K562 (cell line): ENCODE results near the gene LTN1. TPM values are rescaled to one million over a fixed set of nuclear protein-coding genes. Genes with fewer than 3 reads are reported as not detected.

ENCODE experiments used
- ATAC-seq: fragments of 200-7000 bp; cut with Tn5 transposase; 3 replicates; pipeline ENCODE4 v1.9.1; 2020; ENCODE audit warnings: moderate library complexity
- BruUV-seq: library from RNA; stranded (reverse); fragments of 400-500 nt; replicated peaks from 2 replicates; lab custom pipeline; 2021; lab: Mats Ljungman, UMichigan
- CTCF ChIA-PET: fragments of 300-600 bp; formaldehyde crosslinking; extraction: SDS; loops from one replicate; lab custom pipeline; 2021; ENCODE audit warnings: low intra/inter-chr PET ratio; lab: Yijun Ruan, JAX
- POLR2A ChIA-PET: fragments of 300-600, 350-650 bp; sonication (Branson Sonifier 250); formaldehyde crosslinking; extraction: SDS; loops from one replicate; lab custom pipeline; 2021; ENCODE audit warnings: antibody characterized with exemption, inconsistent platforms; lab: Yijun Ruan, JAX
- DNase-seq, 4 experiments: peaks; one replicate each; pipeline versions ENCODE4 v3.0.0 to v3.0.0-alpha.2; 2011 to 2018; ENCODE audit warnings: low spot score in 3 of 4, mixed read lengths in 3 of 4; ENCODE audit errors: extremely low read depth in 1 of 4
- FAIRE-seq: peaks from 2 replicates; lab custom pipeline; 2011; peaks lifted over from hg19 to GRCh38; lab: Jason Lieb, UNC
- H2AFZ ChIP-seq: 2 replicates; pipeline ENCODE4 v1.6.0; 2011; ENCODE audit warnings: low read depth, low read length, control low read depth, inconsistent platforms
- H3K27ac ChIP-seq: fragments of 200-600 bp; 3 replicates; pipeline ENCODE4 v1.8.0; 2011; ENCODE audit warnings: low read depth, mild to moderate bottlenecking, control low read depth, inconsistent platforms, low read length, moderate library complexity, mixed read lengths; ENCODE audit errors: extremely low read depth
- H3K27me3 ChIP-seq, 2 experiments: fragments of 300-600 bp in 1 of 2; 2 replicates in 1 of 2; 3 replicates in 1 of 2; pipeline versions ENCODE4 v1.6.0 to v1.8.0; 2011; ENCODE audit warnings: inconsistent platforms in 2 of 2, low read length in 2 of 2, mild to moderate bottlenecking in 1 of 2, mixed read lengths in 1 of 2, moderate library complexity in 1 of 2; ENCODE audit not compliant: control insufficient read depth in 2 of 2, insufficient read depth in 2 of 2
- H3K36me3 ChIP-seq: fragments of 300-600 bp; 3 replicates; pipeline ENCODE4 v1.8.0; 2011; ENCODE audit warnings: mild to moderate bottlenecking, low read length, inconsistent platforms; ENCODE audit not compliant: control insufficient read depth, insufficient read depth
- H3K4me1 ChIP-seq, 2 experiments: fragments of 200-600 bp in 1 of 2; replicated peaks in 1 of 2; 2 replicates in 1 of 2; 3 replicates in 1 of 2; pipeline versions ENCODE4 v1.5.1 to v1.8.0; 2011; ENCODE audit warnings: inconsistent platforms in 2 of 2, low read length in 2 of 2, mild to moderate bottlenecking in 1 of 2, mixed read lengths in 1 of 2, moderate library complexity in 1 of 2; ENCODE audit not compliant: control insufficient read depth in 2 of 2, insufficient read depth in 2 of 2
- H3K4me2 ChIP-seq: 2 replicates; pipeline ENCODE4 v1.6.1; 2011; ENCODE audit warnings: low read length, control low read depth, inconsistent platforms, mixed read lengths; ENCODE audit not compliant: insufficient read depth
- H3K4me3 ChIP-seq: fragments of 200-600 bp; sonication (generic), shearing (Covaris generic); 2 replicates; pipeline ENCODE4 v1.5.1; 2016; ENCODE audit warnings: control low read depth, inconsistent platforms
- H3K79me2 ChIP-seq: fragments of 200-600 bp; 3 replicates; pipeline ENCODE4 v1.8.0; 2011; ENCODE audit warnings: low read length, inconsistent platforms; ENCODE audit not compliant: control insufficient read depth, insufficient read depth
- H3K9ac ChIP-seq, 2 experiments: 2 replicates each; pipeline versions ENCODE4 v1.6.0 to v1.6.1; 2011; ENCODE audit warnings: low read depth in 2 of 2, low read length in 2 of 2, control low read depth in 1 of 2, inconsistent platforms in 1 of 2, mild to moderate bottlenecking in 1 of 2, mixed read lengths in 1 of 2; ENCODE audit not compliant: insufficient read depth in 1 of 2
- H3K9me1 ChIP-seq: one replicate; pipeline ENCODE4 v1.6.0; 2011; ENCODE audit warnings: inconsistent platforms, mild to moderate bottlenecking, low read length, moderate library complexity; ENCODE audit not compliant: control insufficient read depth, insufficient read depth
- H3K9me3 ChIP-seq: replicated peaks from 2 replicates; pipeline ENCODE4 v1.5.1; 2011; ENCODE audit warnings: low read depth, low read length, inconsistent platforms; ENCODE audit not compliant: control insufficient read depth, insufficient read depth
- H4K20me1 ChIP-seq: replicated peaks from 2 replicates; pipeline ENCODE4 v1.6.1; 2011; ENCODE audit warnings: low read length, inconsistent platforms, mixed read lengths; ENCODE audit not compliant: control insufficient read depth, insufficient read depth
- ATF1 ChIP-seq, 2 experiments: fragments of 450-650 bp in 1 of 2; IDR thresholded peaks; 2 replicates each; pipeline ENCODE4 v1.6.1; 2016; ENCODE audit warnings: missing compliant biosample characterization in 1 of 2, missing genetic modification characterization in 1 of 2
- BRD9 ChIP-seq: fragments of 450-650 bp; IDR thresholded peaks from 2 replicates; pipeline ENCODE4 v1.6.1; 2018; ENCODE audit warnings: low read depth; ENCODE audit not compliant: partially characterized antibody
- CBX2 ChIP-seq: fragments of 200-600 bp; sonication (generic); IDR thresholded peaks from one replicate; pipeline ENCODE4 v1.6.1; 2012; ENCODE audit warnings: mild to moderate bottlenecking, low read length, inconsistent platforms; ENCODE audit not compliant: insufficient read depth, poor library complexity, severe bottlenecking
- CTCF ChIP-seq, 3 experiments: IDR thresholded peaks in 2 of 3; conservative IDR thresholded peaks in 1 of 3; 2 replicates each; pipeline ENCODE4 v1.5.1; 2011 to 2012; ENCODE audit warnings: low read length in 3 of 3, mild to moderate bottlenecking in 3 of 3, control low read depth in 2 of 3, improper control_type of control experiment in 1 of 3, inconsistent platforms in 1 of 3, low read depth in 1 of 3, mixed read lengths in 1 of 3, moderate library complexity in 1 of 3; ENCODE audit not compliant: insufficient read depth in 2 of 3
- HCFC1 ChIP-seq: IDR thresholded peaks from 2 replicates; pipeline ENCODE4 v1.6.1; 2012; ENCODE audit warnings: low read depth, low read length, improper control_type of control experiment
- KAT8 ChIP-seq: fragments of 450-650 bp; IDR thresholded peaks from 2 replicates; pipeline ENCODE4 v1.6.1; 2016; ENCODE audit warnings: low read depth, mild to moderate bottlenecking
- RAD21 ChIP-seq, 2 experiments: fragments of 250-450 bp in 1 of 2; fragments of 450-650 bp in 1 of 2; sonication (Bioruptor Pico) in 1 of 2; formaldehyde crosslinking in 1 of 2; IDR thresholded peaks in 1 of 2; conservative IDR thresholded peaks in 1 of 2; 2 replicates each; pipeline versions ENCODE4 v1.4.0 to v1.8.0; 2020 to 2022; ENCODE audit warnings: mild to moderate bottlenecking in 2 of 2, moderate library complexity in 1 of 2
- TRIM28 ChIP-seq: fragments of 450-650 bp; IDR thresholded peaks from 2 replicates; pipeline ENCODE4 v1.6.1; 2017
- ZBTB17 ChIP-seq: fragments of 450-650 bp; formaldehyde crosslinking; IDR thresholded peaks from 2 replicates; pipeline ENCODE4 v1.4.0; 2020; ENCODE audit warnings: mild to moderate bottlenecking
- ZNF408 ChIP-seq: fragments of 250-450 bp; sonication (Bioruptor Pico); IDR thresholded peaks from 2 replicates; pipeline ENCODE4 v1.4.0; 2020; ENCODE audit warnings: low read depth, mild to moderate bottlenecking, moderate library complexity
- WGBS: fragments of 100-300 bp; shearing (Covaris generic); methylation state at CpG from one replicate; pipeline ENCODE4 v1.1.6; 2016; ENCODE audit warnings: low coverage, mixed read lengths; ENCODE audit not compliant: insufficient coverage; ENCODE audit errors: missing lambda C conversion rate; 5-methylcytosine and 5-hydroxymethylcytosine counted together
- in situ Hi-C: fragments of 300-500 bp; cut with MboI; formaldehyde crosslinking; loops from 4 replicates; pipeline ENCODE4 v1.15.0; 2018; ENCODE audit warnings: inconsistent platforms, mixed read lengths
- intact Hi-C: fragments of 100-400 bp; cut with micrococcal nuclease; formaldehyde crosslinking; loops from 2 replicates; pipeline ENCODE4 v1.14.2; 2022
- polyA plus RNA-seq, 8 experiments: library from polyadenylated mRNA; depleted of rRNA in 4 of 8; stranded (reverse) in 5 of 8; unstranded in 3 of 8; fragments of >200 nt; fragmentation: Nextera tagmentation in 2 of 8; fragmentation: Illumina TruSeq in 1 of 8; extraction: Ambion mirVana in 2 of 8; extraction: Trizol in 1 of 8; gene quantifications; 2 replicates each; pipeline versions ENCODE4 v1.2.1 to v1.2.3, GENCODE V29; 2011 to 2014; ENCODE audit warnings: inconsistent platforms in 1 of 8, missing spikeins in 1 of 8
- total RNA-seq, 7 experiments: library from RNA; depleted of rRNA in 6 of 7; stranded (reverse); fragments of >200 nt in 6 of 7; fragmentation: Illumina TruSeq in 2 of 7; extraction: Trizol in 2 of 7; gene quantifications; 2 replicates each; pipeline versions ENCODE4 v1.2.1 to v1.2.3, GENCODE V29; 2011 to 2021; ENCODE audit warnings: low replicate concordance in 1 of 7

The LTN1 gene
- total and polyA plus RNA-seq, 9 of the 15 experiments (the other 6 are each of a cell fraction or from before 2014, with no cell fraction given), result 15.7 to 49.6 (median 28.7) TPM

GRCh38 chr21:28893687-28894086 lies 99.0 kb downstream of the LTN1 start:
- FAIRE-seq, result no peak
- no peak overlapping the region for H3K4me2 ChIP-seq

More at GRCh38 chr21:28893687-28894086, 99.0 kb downstream of the LTN1 start:
- peaks cover 10 to 27% of the 10 kb centered on the region in 2 experiments for H3K27me3 ChIP-seq
- H3K9me1 ChIP-seq, result no peaks in the 10 kb centered on the region
- ATAC-seq, result peak; percentile 85
- H3K27ac ChIP-seq, result no peak overlapping the region
- no peaks in the 10 kb centered on the region for H4K20me1 ChIP-seq
- BruUV-seq, result no TSS peak
- in situ Hi-C loops, result no loop called here
- peak overlapping the region; percentile 15; the same call in 1 of the 2 replicates for H2AFZ ChIP-seq
- H3K9ac ChIP-seq, result no peak overlapping the region
- no peaks in the 10 kb centered on the region for H3K36me3 ChIP-seq
- H3K9me3 ChIP-seq, result no peaks in the 10 kb centered on the region
- H3K4me1 ChIP-seq, result no peaks in the 10 kb centered on the region
- H3K79me2 ChIP-seq, result no peaks in the 10 kb centered on the region
- H3K4me3 ChIP-seq, result no peak overlapping the region
- 0% methylated on average over 3 of the region's 3 CpGs for WGBS
- peak in 1 of 4 experiments; percentile 20 for DNase-seq
- intact Hi-C loops, result no loop called here
- ChIA-PET POLR2A (interaction anchor here (0.6 to 2.5 kb wide), 7 partner anchors 8 to 71 kb away, joined by 3 to 15 read pairs (median 3); a partner anchor contains a TSS), CTCF (no interaction called here)
- TF ChIP-seq KAT8 (no peak), ZBTB17 (CRISPR knock-in tag) (no peak), HCFC1 (no peak), CBX2 (peak; percentile 25), RAD21 (CRISPR knock-in tag; conservative IDR thresholded peaks at IDR 0.05 in 1 of 2, IDR thresholded peaks at IDR 0.05 in 1 of 2) (0 out of 4 replicates have a peak, but pooled peaks of 1 of the 2 experiments have one; percentile 32), CTCF (IDR thresholded peaks at IDR 0.05 in 2 of 3, conservative IDR thresholded peaks at IDR 0.05 in 1 of 3; ENCODE audit: insufficient read depth in 2 of 3, low read depth in 1 of 3, low read length in 3 of 3) (peak in 1 of 3 experiments; percentile 24; a peak in 2 of 6 replicates), BRD9 (no peak), ATF1 (CRISPR knock-in tag; IDR thresholded peaks at IDR 0.05) (no peak), ATF1 (tag; IDR thresholded peaks at IDR 0.05) (no peak), TRIM28 (no peak), ZNF408 (no peak)
